ENCODE results near the gene VWA3A. TPM values are rescaled to one million over a fixed set of nuclear protein-coding genes. Genes with fewer than 3 reads are reported as not detected.
"Not testable (repeated sequence)": the region's sequence is repeated elsewhere in the genome, so short reads cannot be mapped to it uniquely, and the experiment has no call there.

The VWA3A gene
- total and polyA plus RNA-seq, 2 donors (not counting 3 experiments of a cell fraction or from before 2014, with no cell fraction given): 0.12 to 0.84 TPM

- Histone ChIP-seq H3K4me1 (ENCODE audit: control insufficient read depth, extremely low read depth, insufficient read depth, low read length) (no peaks in the 10 kb centered on the region), H3K27ac (ENCODE audit: insufficient read depth, low read depth, low read length) (no peak overlapping the region), H4K20me1 (replicated peaks; ENCODE audit: control insufficient read depth, extremely low read depth, insufficient read depth, low read length) (no peaks in the 10 kb centered on the region), H2AFZ (ENCODE audit: low read depth, low read length) (no peak overlapping the region), H3K4me3 (replicated peaks in 1 of 3; ENCODE audit: insufficient read depth in 1 of 3, low read depth in 1 of 3, low read length in 3 of 3) (no peak overlapping the region), H3K9ac (replicated peaks; ENCODE audit: extremely low read depth, insufficient read depth, low read length) (no peak overlapping the region), H3K79me2 (ENCODE audit: control insufficient read depth, insufficient read depth, low read length) (no peaks in the 10 kb centered on the region), H3K9me1 (replicated peaks; ENCODE audit: control insufficient read depth, extremely low read depth, insufficient read depth, low read length) (no peaks in the 10 kb centered on the region), H3K4me2 (ENCODE audit: insufficient read depth, low read length) (no peak overlapping the region), H3K36me3 (ENCODE audit: control insufficient read depth in 2 of 2, extremely low read depth in 1 of 2, insufficient read depth in 2 of 2, low read length in 2 of 2) (no peaks in the 10 kb centered on the region), H3K27me3 (ENCODE audit: control insufficient read depth in 2 of 2, insufficient read depth in 2 of 2, low read length in 2 of 2) (no peaks in the 10 kb centered on the region), H3K9me3 (replicated peaks; ENCODE audit: control insufficient read depth, insufficient read depth, low read length) (no peaks in the 10 kb centered on the region)
- FAIRE-seq (no peak), DNase-seq (ENCODE audit: low read depth, low spot score) (no peak)
- POLR2A ChIA-PET: no interaction called here
- CTCF ChIA-PET: no interaction called here
- TF ChIP-seq EZH2 (IDR thresholded peaks at IDR 0.05; ENCODE audit: borderline replicate concordance, low read depth, low read length, severe bottlenecking) (no peak), POLR2AphosphoS5 (IDR thresholded peaks at IDR 0.05; ENCODE audit: insufficient read depth, low read depth, low read length) (no peak), GATA2 (IDR thresholded peaks at IDR 0.05; ENCODE audit: insufficient read depth, insufficient read length, low read depth, low read length) (no peak), FOS (IDR thresholded peaks at IDR 0.05; ENCODE audit: borderline replicate concordance, insufficient read depth, low read length) (no peak), MAX (IDR thresholded peaks at IDR 0.05; ENCODE audit: insufficient read depth, insufficient read length) (no peak), MYC (IDR thresholded peaks at IDR 0.05; ENCODE audit: low read depth, low read length) (no peak), JUN (IDR thresholded peaks at IDR 0.05; ENCODE audit: borderline replicate concordance, insufficient read depth, insufficient read length, low read depth) (no peak), CTCF (IDR thresholded peaks at IDR 0.05; ENCODE audit: extremely low read depth in 1 of 2, insufficient read depth in 1 of 2, low read depth in 1 of 2, low read length in 2 of 2) (no peak), POLR2A (IDR thresholded peaks at IDR 0.05; ENCODE audit: low read depth, low read length) (no peak)
- BruUV-seq (replicated peaks): no TSS peak
- dilution Hi-C loops (cut with MboI; ENCODE audit: extremely low pct_ligation_motif_present, low sequenced_read_pairs): no loop called here
- intact Hi-C loops (cut with micrococcal nuclease): loop anchor here (5.0 kb wide), 1 partner anchor 50 kb away; no protein-coding TSS in a partner anchor
These were observed 79.6 kb downstream of the VWA3A start for GRCh38 chr16:22171953-22172352.

GRCh38 chr16:22172642-22173041, 80.3 kb downstream of the VWA3A start:
- H3K9ac ChIP-seq (replicated peaks; ENCODE audit: extremely low read depth, insufficient read depth, low read length); H3K27me3 ChIP-seq (ENCODE audit: control insufficient read depth in 2 of 2, insufficient read depth in 2 of 2, low read length in 2 of 2); H2AFZ ChIP-seq (ENCODE audit: low read depth, low read length); H3K4me1 ChIP-seq (ENCODE audit: control insufficient read depth, extremely low read depth, insufficient read depth, low read length); H3K9me3 ChIP-seq (replicated peaks; ENCODE audit: control insufficient read depth, insufficient read depth, low read length); H3K4me3 ChIP-seq (replicated peaks in 1 of 3; ENCODE audit: insufficient read depth in 1 of 3, low read depth in 1 of 3, low read length in 3 of 3); H3K27ac ChIP-seq (ENCODE audit: insufficient read depth, low read depth, low read length); H3K36me3 ChIP-seq (ENCODE audit: control insufficient read depth in 2 of 2, extremely low read depth in 1 of 2, insufficient read depth in 2 of 2, low read length in 2 of 2); DNase-seq (ENCODE audit: low read depth, low spot score); POLR2A ChIA-PET; H4K20me1 ChIP-seq (replicated peaks; ENCODE audit: control insufficient read depth, extremely low read depth, insufficient read depth, low read length); BruUV-seq (replicated peaks); H3K79me2 ChIP-seq (ENCODE audit: control insufficient read depth, insufficient read depth, low read length); H3K9me1 ChIP-seq (replicated peaks; ENCODE audit: control insufficient read depth, extremely low read depth, insufficient read depth, low read length); FAIRE-seq; dilution Hi-C loops (cut with MboI; ENCODE audit: extremely low pct_ligation_motif_present, low sequenced_read_pairs); H3K4me2 ChIP-seq (ENCODE audit: insufficient read depth, low read length): not testable (repeated sequence)
- CTCF ChIA-PET: interaction anchor here (1.3 kb wide), 1 partner anchor 13 kb away, joined by 3 read pairs; no protein-coding TSS in a partner anchor
- intact Hi-C loops (cut with micrococcal nuclease): loop anchor here (5.0 kb wide), 1 partner anchor 50 kb away; no protein-coding TSS in a partner anchor

Measured in endothelial cell of umbilical vein (primary cell).